HCT116 (cell line): ENCODE data around the gene BNC2.

Experiments
- ATF3 ChIP-seq: IDR thresholded peaks from 2 replicates; pipeline ENCODE4 v1.6.1; 2012
- CBX3 ChIP-seq: IDR thresholded peaks from 2 replicates; pipeline ENCODE4 v1.6.1; 2012; ENCODE audit warnings: low read depth
- CTCF ChIP-seq, 3 experiments: fragments of 200-600 bp in 1 of 3; sonication (generic) in 1 of 3; IDR thresholded peaks in 2 of 3; conservative IDR thresholded peaks in 1 of 3; 2 replicates each; pipeline ENCODE4 v1.5.1; 2012 to 2017; ENCODE audit warnings: low read depth in 2 of 3, low read length in 2 of 3, antibody characterized with exemption in 1 of 3, borderline replicate concordance in 1 of 3, control low read depth in 1 of 3, mild to moderate bottlenecking in 1 of 3, mixed read lengths in 1 of 3, mixed run types in 1 of 3, moderate library complexity in 1 of 3; ENCODE audit not compliant: insufficient read depth in 1 of 3
- EGR1 ChIP-seq: IDR thresholded peaks from 2 replicates; pipeline ENCODE4 v1.6.1; 2012; ENCODE audit warnings: low read depth
- ELF1 ChIP-seq: IDR thresholded peaks from 2 replicates; pipeline ENCODE4 v1.6.1; 2012; ENCODE audit warnings: low read depth, borderline replicate concordance
- EZH2 ChIP-seq: fragments of 200-600 bp; sonication (generic); IDR thresholded peaks from 2 replicates; pipeline ENCODE4 v1.6.1; 2017; ENCODE audit warnings: antibody characterized with exemption, mixed run types
- EZH2phosphoT487 ChIP-seq: fragments of 200-600 bp; IDR thresholded peaks from 2 replicates; pipeline ENCODE4 v1.6.1; 2018; ENCODE audit warnings: antibody characterized with exemption, borderline replicate concordance
- JUND ChIP-seq: IDR thresholded peaks from 2 replicates; pipeline ENCODE4 v1.6.1; 2012
- POLR2A ChIP-seq: IDR thresholded peaks from 2 replicates; pipeline ENCODE4 v1.7.0; 2011; ENCODE audit warnings: borderline replicate concordance; ENCODE audit not compliant: insufficient read depth, insufficient read length; ENCODE audit errors: extremely low read depth
- POLR2AphosphoS5 ChIP-seq: IDR thresholded peaks from 2 replicates; pipeline ENCODE4 v1.6.1; 2011; ENCODE audit warnings: mild to moderate bottlenecking, low read depth, low read length, moderate library complexity
- RAD21 ChIP-seq: IDR thresholded peaks from 2 replicates; pipeline ENCODE4 v1.6.1; 2012; ENCODE audit warnings: low read depth, mild to moderate bottlenecking
- REST ChIP-seq: IDR thresholded peaks from 2 replicates; pipeline ENCODE4 v1.6.1; 2012; ENCODE audit warnings: low read depth
- SRF ChIP-seq: IDR thresholded peaks from 2 replicates; pipeline ENCODE4 v1.6.1; 2012; ENCODE audit warnings: low read depth
- ZNF274 ChIP-seq: fragments of 200-500 bp; sonication (Bioruptor generic); IDR thresholded peaks from 2 replicates; pipeline ENCODE4 v1.6.1; 2014; ENCODE audit warnings: mild to moderate bottlenecking, low read depth, low read length, inconsistent platforms

GRCh38 chr9:16516891-16517290 lies 353.6 kb downstream of the BNC2 start:
- no peak for TF ChIP-seq ATF3
- TF ChIP-seq EZH2phosphoT487: no peak
- TF ChIP-seq CTCF (IDR thresholded peaks at IDR 0.05 in 2 of 3, conservative IDR thresholded peaks at IDR 0.05 in 1 of 3; ENCODE audit: borderline replicate concordance in 1 of 3, insufficient read depth in 1 of 3, low read depth in 2 of 3, low read length in 2 of 3): no peak
- no peak for TF ChIP-seq CBX3
- TF ChIP-seq SRF: no peak
- no peak for TF ChIP-seq EGR1
- no peak for TF ChIP-seq POLR2A
- no peak for TF ChIP-seq RAD21
- no peak for TF ChIP-seq ZNF274
- no peak for TF ChIP-seq ELF1
- no peak for TF ChIP-seq EZH2
- no peak for TF ChIP-seq JUND
- no peak for TF ChIP-seq REST
- TF ChIP-seq POLR2AphosphoS5: no peak
